Frontal cortex (tissue), 4 donors: ENCODE measurements around the gene NFE2L2. TPM values are rescaled to one million over a fixed set of nuclear protein-coding genes. Genes with fewer than 3 reads are reported as not detected.
A peak's percentile ranks its signal among the peaks of the same experiment; 100 is the strongest.
"Not testable (repeated sequence)": the region's sequence is repeated elsewhere in the genome, so short reads cannot be mapped to it uniquely, and the experiment has no call there.

Experiments
- DNase-seq, 2 donors: peaks; one replicate each; pipeline ENCODE4 v3.0.0; 2012; ENCODE audit warnings: low spot score in 2 of 2
- FAIRE-seq: peaks from 2 replicates; lab custom pipeline; 2012; peaks lifted over from hg19 to GRCh38; lab: Jason Lieb, UNC
- total RNA-seq: library from RNA; depleted of rRNA; stranded (reverse); fragments of >200 nt; gene quantifications from one replicate; pipeline ENCODE4 v1.2.3, GENCODE V29; 2014
- donor health status: control.
- donor health status: control.
- donor health status: control.

NFE2L2 gene
- total RNA-seq, 1 donor from 2014 or later, result 8.6 TPM

GRCh38 chr2:177242121-177242987 lies 22.2 kb downstream of the NFE2L2 start:
- peak in 1 of 2 donors; percentile 48 for DNase-seq
- no peak for FAIRE-seq

DNA sequence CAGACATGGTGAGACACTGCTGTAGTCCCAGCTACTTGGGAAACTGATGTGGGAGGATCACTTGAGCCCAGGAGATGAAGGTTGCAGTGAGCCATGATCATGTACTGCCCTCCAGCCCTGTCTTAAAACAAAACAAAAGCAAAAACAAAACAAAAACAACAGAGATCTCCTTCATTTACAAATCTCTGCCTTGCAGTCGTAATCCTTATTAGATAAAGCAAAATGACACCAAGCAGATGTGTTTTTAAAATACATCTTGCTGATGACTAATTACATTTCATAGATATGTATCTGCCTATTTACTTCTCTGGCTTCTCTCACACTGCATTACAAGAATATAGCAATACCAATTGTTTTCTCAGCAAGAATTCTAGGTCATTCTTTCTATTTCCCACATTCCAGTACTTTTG lies 22.8 kb downstream of the NFE2L2 start:
- DNase-seq, result no peak
- FAIRE-seq, result no peak

- DNase-seq (no peak), FAIRE-seq (no peak)
Measured at GRCh38 chr2:177239932-177240630, 24.4 kb downstream of the NFE2L2 start.

DNA sequence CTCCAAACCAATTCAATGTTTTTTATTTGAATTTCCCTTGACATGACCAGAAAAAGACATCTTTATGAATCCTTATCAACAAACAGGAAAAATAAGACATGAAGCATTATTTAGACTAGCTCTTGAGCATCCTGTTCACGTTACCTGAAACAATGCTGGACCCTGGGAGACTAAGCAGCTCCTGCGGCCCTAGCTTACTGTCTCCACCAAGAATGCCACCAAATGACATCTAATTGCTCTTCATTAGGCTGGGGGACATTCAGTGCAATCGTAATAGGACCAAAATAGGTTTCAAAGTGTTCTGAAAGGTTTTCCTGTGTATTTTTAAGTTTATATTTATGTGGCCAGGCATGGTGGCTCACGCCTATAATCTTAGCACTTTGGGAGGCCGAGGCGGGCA lies 25.5 kb downstream of the NFE2L2 start:
- no peak for FAIRE-seq

GRCh38 chr2:177237932-177238331 lies 26.6 kb downstream of the NFE2L2 start:
- DNase-seq, result no peak
- no peak for FAIRE-seq

More for the DNA sequence above, 25.5 kb downstream of the NFE2L2 start:
- DNase-seq, result no peak

GRCh38 chr2:177235855-177236437 lies 28.6 kb downstream of the NFE2L2 start:
- DNase-seq, result no peak
- no peak for FAIRE-seq

DNA sequence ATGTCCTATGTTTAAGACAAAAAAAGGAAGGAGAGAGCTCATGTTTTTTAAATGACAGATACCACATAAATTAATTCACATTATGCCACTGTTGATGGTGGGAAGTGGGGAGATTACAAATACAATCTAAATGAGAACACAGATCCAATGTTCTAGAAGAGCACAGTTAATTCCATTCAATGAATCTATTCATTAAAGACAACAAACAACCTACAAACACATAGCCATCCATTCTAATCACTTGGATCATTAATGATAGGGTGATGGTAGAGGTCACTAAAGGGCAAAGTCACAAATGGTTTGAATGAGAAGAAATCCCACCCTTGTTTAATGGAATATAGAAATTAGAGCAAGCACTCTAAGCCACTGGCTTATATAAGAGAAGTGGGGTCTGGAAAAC lies 30.3 kb downstream of the NFE2L2 start:
- FAIRE-seq (no peak), DNase-seq (no peak)

- DNase-seq (no peak), FAIRE-seq (no peak)
Measured at GRCh38 chr2:177232098-177232704, 32.3 kb downstream of the NFE2L2 start.

DNA sequence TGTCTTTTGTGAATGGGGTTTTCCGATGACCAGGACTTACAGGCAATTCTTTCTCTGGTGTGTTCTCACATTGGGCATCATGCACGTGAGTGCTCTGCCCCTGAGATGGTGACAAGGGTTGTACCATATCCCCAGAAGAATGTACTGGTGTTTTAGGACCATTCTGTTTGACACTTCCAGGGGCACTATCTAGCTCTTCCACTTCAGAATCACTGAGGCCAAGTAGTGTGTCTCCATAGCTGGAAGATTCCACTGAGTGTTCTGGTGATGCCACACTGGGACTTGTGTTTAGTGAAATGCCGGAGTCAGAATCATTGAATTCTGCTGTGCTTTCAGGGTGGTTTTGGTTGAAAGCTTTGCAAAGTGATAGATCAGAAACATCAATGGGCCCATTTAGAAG lies 33.3 kb downstream of the NFE2L2 start:
- DNase-seq (no peak), FAIRE-seq (no peak)

DNA sequence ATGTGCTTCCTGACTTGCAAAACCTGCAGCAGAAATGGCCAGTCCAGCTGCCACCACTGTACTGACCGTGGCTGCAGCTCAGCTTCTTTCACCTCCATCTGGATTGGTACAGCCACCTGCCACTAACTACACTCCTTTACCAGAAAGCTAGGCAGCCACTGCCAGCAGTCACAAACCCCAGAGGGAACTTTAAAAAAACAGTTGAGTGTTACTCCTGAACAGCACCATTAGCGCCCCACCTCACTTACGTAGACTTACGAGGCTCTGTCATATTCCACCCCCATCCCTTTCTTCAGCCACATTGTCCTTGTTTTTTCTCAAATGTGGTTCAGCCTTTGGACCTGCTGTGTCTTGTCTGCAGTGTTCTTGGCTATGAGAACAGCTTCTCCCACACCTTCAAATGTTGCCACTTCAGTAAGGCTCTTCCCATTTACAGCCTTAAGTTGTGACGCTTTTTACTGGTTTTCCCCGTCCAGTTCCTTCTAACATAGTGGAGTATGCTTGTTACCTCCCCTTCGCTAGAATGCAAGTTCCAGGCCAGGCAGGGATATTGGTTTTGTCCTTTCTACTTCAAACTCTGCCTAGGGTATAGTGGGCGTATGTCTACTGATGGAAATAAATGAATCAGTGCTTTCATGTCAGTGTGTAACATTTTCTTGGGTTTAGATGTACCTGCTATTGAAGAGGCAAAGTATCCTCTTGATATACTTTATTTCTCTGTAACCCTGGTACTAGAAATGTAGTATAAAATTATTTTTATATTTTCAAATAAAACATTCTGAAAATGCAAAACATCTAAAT lies 34.9 kb downstream of the NFE2L2 start:
- no peak for DNase-seq
- FAIRE-seq, result no peak

GRCh38 chr2:177225965-177226360 lies 38.6 kb downstream of the NFE2L2 start:
- DNase-seq (no peak), FAIRE-seq (no peak)

GRCh38 chr2:177223436-177223835 lies 41.1 kb downstream of the NFE2L2 start:
- DNase-seq, result not testable (repeated sequence)
- peak; percentile 91 for FAIRE-seq

DNA sequence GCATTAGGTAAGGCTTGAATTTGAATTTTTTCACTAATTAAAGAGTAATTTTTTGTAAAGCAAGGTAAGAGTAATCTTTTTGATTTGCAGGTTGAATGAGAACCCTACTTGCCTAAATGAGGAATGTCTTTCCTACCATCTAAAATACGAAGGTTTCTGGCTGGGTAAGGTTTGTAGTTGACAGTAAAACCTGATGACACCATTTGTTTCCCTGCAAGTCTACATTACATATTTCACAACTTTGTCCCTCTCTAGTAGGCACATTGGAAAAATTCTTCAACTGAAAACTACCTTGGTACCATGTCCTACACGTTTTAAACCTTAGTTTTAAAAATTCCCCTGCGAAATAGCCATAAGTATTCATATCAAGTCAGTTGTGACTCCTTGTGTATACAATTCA lies 42.6 kb downstream of the NFE2L2 start:
- DNase-seq (no peak), FAIRE-seq (no peak)

DNA sequence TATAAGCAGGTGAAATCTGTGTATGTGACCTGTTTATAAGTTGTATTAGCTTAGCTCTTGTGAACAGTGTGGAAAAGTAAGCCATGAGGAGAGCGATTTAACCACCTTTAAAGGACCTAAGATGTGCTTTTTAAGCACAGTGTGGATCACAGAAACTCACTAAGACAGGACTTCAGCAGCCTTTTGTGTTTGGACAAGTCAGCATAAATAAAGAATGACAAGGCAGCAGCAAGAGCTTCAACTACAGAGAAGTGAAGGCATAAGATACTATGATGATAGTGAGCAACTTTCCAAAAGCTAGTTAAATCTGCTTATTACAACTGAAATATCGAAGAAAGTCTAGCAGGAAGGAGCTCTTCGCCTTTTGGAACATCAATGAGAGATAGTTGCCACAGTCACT lies 43.0 kb downstream of the NFE2L2 start:
- FAIRE-seq, result no peak
- DNase-seq, result no peak

DNA sequence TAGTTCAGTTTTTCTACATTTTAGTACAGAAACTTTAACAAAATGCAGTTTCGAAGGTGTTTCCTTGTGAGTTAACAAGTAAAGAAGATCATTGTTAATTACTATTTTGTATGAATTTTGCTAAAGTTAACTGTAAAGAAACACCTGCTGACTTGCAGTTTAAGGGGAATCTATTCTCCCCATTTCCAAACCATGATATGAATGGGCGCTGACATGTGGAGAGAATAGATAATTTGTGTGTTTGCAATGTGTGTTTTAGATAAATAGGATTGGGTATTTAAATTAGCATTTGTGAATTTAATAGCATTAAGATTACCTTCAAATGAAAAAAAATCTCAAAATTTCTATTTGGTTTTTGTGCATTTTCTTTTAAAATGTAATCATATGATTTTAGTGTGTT lies 44.7 kb downstream of the NFE2L2 start:
- FAIRE-seq, result peak; percentile 37
- not testable (repeated sequence) for DNase-seq

DNA sequence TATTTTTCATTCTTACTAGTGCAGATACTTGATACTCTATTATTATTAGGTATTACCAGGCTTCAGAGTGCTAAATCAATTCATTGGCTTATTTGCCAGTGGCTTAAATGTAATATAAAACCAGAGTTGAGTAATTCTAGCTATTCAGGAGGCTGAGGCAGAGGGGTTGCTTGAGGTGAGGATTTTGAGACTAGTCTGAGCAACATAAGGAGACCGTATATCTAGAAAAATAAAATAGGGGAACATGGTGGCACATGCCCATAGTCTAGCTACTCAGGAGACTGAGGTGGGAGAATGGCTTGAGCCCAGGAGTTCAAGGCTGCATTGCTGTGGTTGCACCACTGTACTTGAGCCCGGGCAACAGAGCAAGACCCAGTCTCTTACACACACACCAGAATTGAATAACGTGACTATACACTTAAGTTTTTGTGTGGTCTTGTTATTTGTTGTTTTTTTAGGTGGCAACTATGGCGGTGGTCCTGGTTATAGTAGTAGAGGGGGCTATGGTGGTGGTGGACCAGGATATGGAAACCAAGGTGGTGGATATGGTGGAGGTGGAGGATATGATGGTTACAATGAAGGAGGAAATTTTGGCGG lies 47.2 kb downstream of the NFE2L2 start:
- FAIRE-seq, result no peak
- no peak for DNase-seq

DNA sequence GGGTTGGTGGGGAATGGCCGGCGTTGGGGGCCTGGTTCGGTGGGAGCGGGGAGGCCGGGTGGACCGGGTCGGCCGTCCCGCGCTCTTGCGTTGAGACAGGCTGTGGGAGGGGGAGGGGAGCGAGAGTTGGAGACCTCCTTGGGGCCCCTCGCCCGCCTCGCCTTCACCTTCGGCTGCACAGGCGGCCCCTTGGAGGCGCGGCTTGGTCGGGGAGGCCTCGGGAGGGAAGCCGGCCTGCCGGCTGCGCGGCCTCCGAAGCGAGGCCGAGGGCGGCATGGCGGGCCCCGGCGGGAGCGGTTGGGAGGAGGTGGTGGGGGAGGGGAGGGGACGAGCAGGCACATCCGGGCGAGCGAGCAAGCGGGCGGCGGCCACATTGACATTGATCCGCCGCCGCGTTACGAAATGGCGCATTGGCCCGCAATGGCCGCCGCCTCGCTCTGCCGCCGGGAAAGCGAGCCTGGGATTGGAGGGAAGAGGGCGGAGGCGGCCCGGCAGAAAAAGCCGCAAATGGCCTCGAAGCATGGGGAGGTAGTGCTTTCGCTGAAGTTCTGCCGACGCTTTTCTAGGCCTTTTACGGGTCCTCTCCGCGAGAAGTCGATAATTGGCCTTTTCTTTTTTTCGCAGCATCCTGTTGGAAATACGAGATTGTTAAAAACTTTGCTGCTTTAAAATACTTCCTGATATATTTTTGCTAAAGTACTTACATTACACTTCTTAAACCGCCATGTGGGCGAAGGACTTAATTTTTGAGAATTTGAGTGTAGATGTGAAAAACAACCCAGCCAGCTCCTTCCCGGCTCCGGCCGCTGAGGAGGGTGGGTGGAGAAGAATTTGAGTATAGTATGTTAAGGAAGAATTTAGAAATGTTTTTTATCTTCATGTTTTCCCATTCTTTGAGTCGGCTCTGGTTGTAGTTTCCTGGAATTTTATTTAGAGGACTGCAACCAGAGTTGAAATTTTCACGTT lies 51.4 kb downstream of the NFE2L2 start:
- FAIRE-seq (no peak), DNase-seq (peak; percentile 75 to 77)
